A549 (cell line): ENCODE data around the gene FBLN5. TPM values are rescaled to one million over a fixed set of nuclear protein-coding genes. Genes with fewer than 3 reads are reported as not detected.
A peak's percentile ranks its signal among the peaks of the same experiment; 100 is the strongest.

Experiments used
- ATAC-seq, 2 experiments: fragments of 200-7000 bp in 1 of 2; fragments of >200 bp in 1 of 2; cut with Nextera tagmentation in 1 of 2; cut with Tn5 transposase in 1 of 2; 3 replicates each; pipeline versions ENCODE4 v1.8.0 to v1.9.1; 2018 to 2020; ENCODE audit warnings: mild to moderate bottlenecking in 1 of 2, moderate library complexity in 1 of 2
- CTCF ChIA-PET: fragments of 300-600 bp; sonication (Branson Sonifier 250); formaldehyde crosslinking; extraction: SDS; loops from one replicate; lab custom pipeline; 2021; ENCODE audit warnings: antibody characterized with exemption, inconsistent platforms; lab: Yijun Ruan, JAX
- POLR2A ChIA-PET: fragments of 350-600 bp; formaldehyde crosslinking; extraction: SDS; loops from one replicate; lab custom pipeline; 2021; ENCODE audit warnings: antibody characterized with exemption, inconsistent platforms; lab: Yijun Ruan, JAX
- DNase-seq, 2 experiments: peaks; one replicate each; pipeline versions ENCODE4 v3.0.0 to v3.0.0-alpha.2; 2011 to 2016; ENCODE audit warnings: low read depth in 1 of 2, low spot score in 1 of 2
- FAIRE-seq: peaks from 2 replicates; lab custom pipeline; 2011; peaks lifted over from hg19 to GRCh38; lab: Jason Lieb, UNC
- H3K27ac ChIP-seq, 2 experiments: fragments of >200 bp; sonication (Bioruptor Twin); formaldehyde crosslinking; 3 replicates each; pipeline ENCODE4 v1.5.1; 2016 to 2017
- H3K4me1 ChIP-seq: fragments of >200 bp; sonication (Bioruptor Twin); formaldehyde crosslinking; 3 replicates; pipeline ENCODE4 v1.6.1; 2016
- H3K4me2 ChIP-seq: fragments of >200 bp; sonication (Bioruptor Twin); formaldehyde crosslinking; 3 replicates; pipeline ENCODE4 v1.6.1; 2016
- H3K4me3 ChIP-seq: fragments of >200 bp; sonication (Bioruptor Twin); formaldehyde crosslinking; 3 replicates; pipeline ENCODE4 v1.5.1; 2016
- H3K9me3 ChIP-seq: fragments of >200 bp; sonication (Bioruptor Twin); formaldehyde crosslinking; 3 replicates; pipeline ENCODE4 v1.6.1; 2016
- BHLHE40 ChIP-seq: IDR thresholded peaks from 2 replicates; pipeline ENCODE4 v1.6.1; 2012; ENCODE audit warnings: low read depth, low read length, inconsistent platforms
- CEBPB ChIP-seq, 2 experiments: fragments of >200 bp in 1 of 2; sonication (Bioruptor Twin) in 1 of 2; formaldehyde crosslinking in 1 of 2; IDR thresholded peaks; 2 replicates each; pipeline ENCODE4 v1.6.1; 2012 to 2016
- CHD2 ChIP-seq: fragments of 150-350 bp; IDR thresholded peaks from 2 replicates; pipeline ENCODE4 v1.6.1; 2014; ENCODE audit warnings: low read length; ENCODE audit not compliant: partially characterized antibody
- EHMT2 ChIP-seq: fragments of 200-600 bp; sonication (generic); IDR thresholded peaks from 2 replicates; pipeline ENCODE4 v1.6.1; 2016; ENCODE audit warnings: antibody characterized with exemption, low read depth, mild to moderate bottlenecking, moderate library complexity
- HEYL ChIP-seq: fragments of 250-450 bp; sonication (Bioruptor Pico); IDR thresholded peaks from 2 replicates; pipeline ENCODE4 v1.8.0; 2021; ENCODE audit warnings: mild to moderate bottlenecking, moderate library complexity
- HOXA7 ChIP-seq: fragments of 250-450 bp; sonication (Bioruptor Pico); IDR thresholded peaks from 2 replicates; pipeline ENCODE4 v1.5.0; 2020; ENCODE audit warnings: mild to moderate bottlenecking, moderate library complexity
- JUN ChIP-seq, 2 experiments: fragments of >200 bp; sonication (Bioruptor Twin); formaldehyde crosslinking; IDR thresholded peaks; 2 replicates in 1 of 2; 3 replicates in 1 of 2; pipeline ENCODE4 v1.6.1; 2016 to 2017
- KDM1A ChIP-seq: fragments of 200-600 bp; sonication (generic); IDR thresholded peaks from 2 replicates; pipeline ENCODE4 v1.6.1; 2016; ENCODE audit warnings: low read depth, mild to moderate bottlenecking
- MAFK ChIP-seq: fragments of 450-650 bp; IDR thresholded peaks from 2 replicates; pipeline ENCODE4 v1.6.1; 2014; ENCODE audit not compliant: partially characterized antibody
- MAZ ChIP-seq: fragments of 150-350 bp; IDR thresholded peaks from 2 replicates; pipeline ENCODE4 v1.6.1; 2014; ENCODE audit warnings: antibody characterized with exemption, low read depth, low read length, borderline replicate concordance
- RAD21 ChIP-seq, 2 experiments: fragments of >200 bp in 1 of 2; sonication (Bioruptor Twin) in 1 of 2; formaldehyde crosslinking in 1 of 2; IDR thresholded peaks in 1 of 2; conservative IDR thresholded peaks in 1 of 2; 2 replicates in 1 of 2; 3 replicates in 1 of 2; pipeline ENCODE4 v1.6.1; 2012 to 2018; ENCODE audit warnings: inconsistent platforms in 1 of 2
- ZNF302 ChIP-seq: fragments of 250-450 bp; sonication (Bioruptor Pico); IDR thresholded peaks from 2 replicates; pipeline ENCODE4 v1.9.0; 2021; ENCODE audit warnings: inconsistent platforms, mild to moderate bottlenecking, moderate library complexity
- WGBS: methylation state at CpG from one replicate; pipeline ENCODE4 v1.1.6; 2017; ENCODE audit errors: missing lambda C conversion rate; 5-methylcytosine and 5-hydroxymethylcytosine counted together
- polyA plus RNA-seq, 4 experiments: library from polyadenylated mRNA; depleted of rRNA in 3 of 4; stranded (reverse); fragments of >200 nt; fragmentation: RNase III in 1 of 4; extraction: RNeasy Plus Mini Kit Qiagen cat#74134 plus additional on column Dnase treatment in 1 of 4; gene quantifications; 2 replicates in 3 of 4; 3 replicates in 1 of 4; pipeline ENCODE4 v1.2.3, GENCODE V29; 2011 to 2017
- TF ChIP-seq, protein P1 (sequence below): fragments of 450-650 bp; IDR thresholded peaks from 2 replicates; pipeline ENCODE4 v1.6.1; 2014; ENCODE audit warnings: antibody characterized with exemption
- TF ChIP-seq, protein P2 (sequence below): fragments of >200 bp; sonication (Bioruptor Twin); formaldehyde crosslinking; IDR thresholded peaks from 3 replicates; pipeline ENCODE4 v1.6.1; 2016
- TF ChIP-seq, protein P3 (sequence below): IDR thresholded peaks from 2 replicates; pipeline ENCODE4 v1.6.1; 2012

Gene FBLN5
- polyA plus RNA-seq, 2 of the 4 experiments (the other 2 are of a cell fraction): 0.88 to 1.3 TPM

DNA sequence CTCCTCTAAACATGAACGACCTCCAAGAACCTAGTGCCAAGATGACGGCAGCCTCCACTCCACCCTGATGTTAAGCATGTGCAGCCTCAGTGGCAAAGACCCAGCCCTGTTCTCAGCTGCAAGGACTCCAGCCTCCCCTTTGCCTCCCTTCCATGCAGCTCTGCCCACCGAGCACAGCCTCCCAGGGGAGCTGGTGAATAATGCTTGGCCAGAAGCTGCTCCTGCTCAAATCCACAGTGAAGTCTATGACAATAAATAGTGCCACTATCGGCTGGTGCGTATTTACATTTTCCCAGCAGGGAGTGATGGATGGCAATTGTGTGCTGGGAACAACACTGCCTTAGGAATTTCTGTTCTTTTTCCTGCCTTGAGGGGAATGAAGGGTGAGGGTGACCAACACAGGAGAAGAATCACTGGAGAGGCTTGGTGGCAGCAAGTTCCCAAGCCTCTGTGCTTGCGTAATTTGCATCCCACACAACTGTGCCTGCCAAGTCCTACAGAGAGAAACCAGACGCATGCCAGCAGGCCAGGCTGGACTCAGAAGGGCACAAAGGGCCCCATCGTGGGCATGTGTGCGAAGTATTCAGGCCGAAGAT, 50.3 kb downstream of the FBLN5 start:
- WGBS: 37% methylated on average over 10 of the region's 10 CpGs
- H3K9me3 ChIP-seq: no peaks in the 10 kb centered on the region
- ChIA-PET CTCF (interaction anchor here (0.8 to 5.2 kb wide), 7 partner anchors 8 to 219 kb away, joined by 3 to 32 read pairs (median 3); no protein-coding TSS in a partner anchor), POLR2A (no interaction called here)
- ATAC-seq (peak in 1 of 2 experiments; percentile 20; a peak in 2 of 6 replicates), FAIRE-seq (no peak), DNase-seq (peak in 1 of 2 experiments; percentile 56)
- no peak overlapping the region for H3K4me2 ChIP-seq
- no peaks in the 10 kb centered on the region for H3K4me1 ChIP-seq
- no peak overlapping the region for H3K4me3 ChIP-seq
- no peak overlapping the region for H3K27ac ChIP-seq
- TF ChIP-seq HOXA7 (CRISPR knock-in tag) (no peak), CEBPB (IDR thresholded peaks at IDR 0.05) (peak; percentile 36 to 50; a peak in 3 of 4 replicates)

DNA sequence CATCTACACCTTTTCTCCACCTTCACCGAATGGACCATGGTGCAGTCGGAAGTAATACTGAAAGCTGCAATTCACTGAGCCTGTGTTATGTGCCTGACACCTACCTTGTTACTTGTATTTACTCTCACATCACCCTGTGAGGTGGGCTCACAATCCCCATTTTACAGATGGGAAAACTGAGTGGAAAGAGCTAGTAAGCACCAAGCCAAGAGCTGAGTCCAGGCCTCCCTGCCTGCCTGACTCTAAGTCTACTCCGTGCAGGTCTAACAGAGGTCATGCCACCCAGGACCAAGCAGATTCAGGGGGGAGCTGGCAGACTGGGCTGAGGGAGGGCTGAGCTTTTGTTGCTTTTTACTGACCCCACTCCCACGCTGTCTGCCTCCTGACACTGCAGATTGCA, 51.1 kb downstream of the FBLN5 start:
- Histone ChIP-seq H3K4me3 (no peak overlapping the region), H3K9me3 (no peaks in the 10 kb centered on the region), H3K4me2 (no peak overlapping the region), H3K4me1 (no peaks in the 10 kb centered on the region), H3K27ac (no peak overlapping the region)
- ChIA-PET POLR2A (no interaction called here), CTCF (interaction anchor here (0.8 to 3.1 kb wide), 5 partner anchors 9 to 247 kb away, joined by 3 to 11 read pairs (median 3); no protein-coding TSS in a partner anchor)
- FAIRE-seq (no peak), DNase-seq (no peak), ATAC-seq (no peak)
- TF ChIP-seq HOXA7 (CRISPR knock-in tag) (no peak), JUN (IDR thresholded peaks at IDR 0.05) (no peak), EHMT2 (no peak), ZNF302 (no peak), KDM1A (0 out of 2 replicates have a peak, but pooled peaks have one; percentile 30), RAD21 (conservative IDR thresholded peaks at IDR 0.05 in 1 of 2, IDR thresholded peaks at IDR 0.05 in 1 of 2) (no peak)
- TF ChIP-seq, protein P1, sequence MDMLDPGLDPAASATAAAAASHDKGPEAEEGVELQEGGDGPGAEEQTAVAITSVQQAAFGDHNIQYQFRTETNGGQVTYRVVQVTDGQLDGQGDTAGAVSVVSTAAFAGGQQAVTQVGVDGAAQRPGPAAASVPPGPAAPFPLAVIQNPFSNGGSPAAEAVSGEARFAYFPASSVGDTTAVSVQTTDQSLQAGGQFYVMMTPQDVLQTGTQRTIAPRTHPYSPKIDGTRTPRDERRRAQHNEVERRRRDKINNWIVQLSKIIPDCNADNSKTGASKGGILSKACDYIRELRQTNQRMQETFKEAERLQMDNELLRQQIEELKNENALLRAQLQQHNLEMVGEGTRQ: no peak
- TF ChIP-seq, protein P2, sequence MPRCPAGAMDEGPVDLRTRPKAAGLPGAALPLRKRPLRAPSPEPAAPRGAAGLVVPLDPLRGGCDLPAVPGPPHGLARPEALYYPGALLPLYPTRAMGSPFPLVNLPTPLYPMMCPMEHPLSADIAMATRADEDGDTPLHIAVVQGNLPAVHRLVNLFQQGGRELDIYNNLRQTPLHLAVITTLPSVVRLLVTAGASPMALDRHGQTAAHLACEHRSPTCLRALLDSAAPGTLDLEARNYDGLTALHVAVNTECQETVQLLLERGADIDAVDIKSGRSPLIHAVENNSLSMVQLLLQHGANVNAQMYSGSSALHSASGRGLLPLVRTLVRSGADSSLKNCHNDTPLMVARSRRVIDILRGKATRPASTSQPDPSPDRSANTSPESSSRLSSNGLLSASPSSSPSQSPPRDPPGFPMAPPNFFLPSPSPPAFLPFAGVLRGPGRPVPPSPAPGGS: no peak
- WGBS: 80% methylated on average over 4 of the region's 4 CpGs

DNA sequence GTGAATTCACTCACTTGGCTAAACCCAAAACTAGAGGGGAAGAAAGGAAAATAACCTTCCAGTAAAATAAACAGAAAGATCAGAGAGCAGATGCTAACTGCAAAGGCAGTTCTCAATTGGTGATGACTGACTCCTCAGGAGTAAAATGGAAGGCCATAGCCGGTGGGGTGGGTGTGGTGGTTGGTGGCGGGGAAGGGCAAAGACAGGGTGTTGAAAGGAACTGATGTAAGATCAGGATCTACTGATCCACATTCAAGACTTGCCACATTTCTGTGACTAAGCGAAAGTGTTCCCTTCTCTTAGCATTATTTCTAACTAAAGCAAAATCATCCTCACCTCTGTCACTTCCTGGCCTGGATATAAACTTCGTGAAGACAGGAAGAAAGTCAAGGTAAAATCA, 53.8 kb downstream of the FBLN5 start:
- WGBS: 75% methylated on average over 4 of the region's 4 CpGs
- H3K4me1 ChIP-seq: no peaks in the 10 kb centered on the region
- DNase-seq (no peak), FAIRE-seq (no peak), ATAC-seq (no peak)
- H3K4me2 ChIP-seq: no peak overlapping the region
- no peak overlapping the region for H3K27ac ChIP-seq
- ChIA-PET POLR2A (no interaction called here), CTCF (no interaction called here)
- no peaks in the 10 kb centered on the region for H3K9me3 ChIP-seq
- H3K4me3 ChIP-seq: no peak overlapping the region
- no peak for TF ChIP-seq CHD2
- TF ChIP-seq, protein P3, sequence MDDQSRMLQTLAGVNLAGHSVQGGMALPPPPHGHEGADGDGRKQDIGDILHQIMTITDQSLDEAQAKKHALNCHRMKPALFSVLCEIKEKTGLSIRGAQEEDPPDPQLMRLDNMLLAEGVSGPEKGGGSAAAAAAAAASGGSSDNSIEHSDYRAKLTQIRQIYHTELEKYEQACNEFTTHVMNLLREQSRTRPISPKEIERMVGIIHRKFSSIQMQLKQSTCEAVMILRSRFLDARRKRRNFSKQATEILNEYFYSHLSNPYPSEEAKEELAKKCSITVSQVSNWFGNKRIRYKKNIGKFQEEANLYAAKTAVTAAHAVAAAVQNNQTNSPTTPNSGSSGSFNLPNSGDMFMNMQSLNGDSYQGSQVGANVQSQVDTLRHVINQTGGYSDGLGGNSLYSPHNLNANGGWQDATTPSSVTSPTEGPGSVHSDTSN: no peak
- TF ChIP-seq, protein P1: no peak
- TF ChIP-seq HEYL (CRISPR knock-in tag): no peak
- TF ChIP-seq MAZ: no peak
- no peak for TF ChIP-seq BHLHE40
- TF ChIP-seq MAFK: no peak
- TF ChIP-seq JUN (IDR thresholded peaks at IDR 0.05): no peak
- TF ChIP-seq, protein P2: no peak
